Neuronal stem cell (in vitro differentiated cells): ENCODE measurements around the gene SPIN2A.
"Not testable (repeated sequence)": the region's sequence is repeated elsewhere in the genome, so short reads cannot be mapped to it uniquely, and the experiment has no call there.

Experiments
- DNase-seq: peaks from one replicate; pipeline ENCODE4 v3.0.0-alpha.2; 2013; ENCODE audit warnings: low spot score
- H2AFZ ChIP-seq: one replicate; pipeline ENCODE4 v1.6.1; 2013; ENCODE audit warnings: mild to moderate bottlenecking, low read length, inconsistent platforms
- H2AK5ac ChIP-seq: 2 replicates; pipeline ENCODE4 v1.6.1; 2013; ENCODE audit warnings: low read depth, mild to moderate bottlenecking, inconsistent platforms, low read length, moderate library complexity, mixed read lengths
- H2BK120ac ChIP-seq: 2 replicates; pipeline ENCODE4 v1.6.1; 2013; ENCODE audit warnings: low read depth, mild to moderate bottlenecking, inconsistent platforms, low read length, moderate library complexity, mixed read lengths
- H2BK12ac ChIP-seq: one replicate; pipeline ENCODE4 v1.6.1; 2013; ENCODE audit warnings: low read length, inconsistent platforms
- H2BK15ac ChIP-seq: 2 replicates; pipeline ENCODE4 v1.6.1; 2013; ENCODE audit warnings: mild to moderate bottlenecking, low read length, inconsistent platforms, mixed read lengths
- H2BK5ac ChIP-seq: one replicate; pipeline ENCODE4 v1.6.1; 2013; ENCODE audit warnings: inconsistent platforms, mild to moderate bottlenecking, low read length, moderate library complexity
- H3K14ac ChIP-seq: one replicate; pipeline ENCODE4 v1.6.1; 2013; ENCODE audit warnings: low read length, inconsistent platforms
- H3K18ac ChIP-seq: 2 replicates; pipeline ENCODE4 v1.6.1; 2013; ENCODE audit warnings: low read length, inconsistent platforms
- H3K23ac ChIP-seq: 2 replicates; pipeline ENCODE4 v1.6.1; 2013; ENCODE audit warnings: low read depth, mild to moderate bottlenecking, mixed read lengths, low read length, inconsistent platforms; ENCODE audit not compliant: poor library complexity
- H3K27ac ChIP-seq: replicated peaks from 3 replicates; pipeline ENCODE4 v1.5.1; 2013; ENCODE audit warnings: low read length, inconsistent platforms
- H3K27me3 ChIP-seq, 3 experiments: 2 replicates each; pipeline ENCODE4 v1.6.1; 2013; ENCODE audit warnings: low read length in 3 of 3, mild to moderate bottlenecking in 2 of 3, inconsistent platforms in 1 of 3, low read depth in 1 of 3, mixed read lengths in 1 of 3, moderate library complexity in 1 of 3; ENCODE audit not compliant: control insufficient read depth in 3 of 3, insufficient read depth in 3 of 3
- H3K36me3 ChIP-seq, 2 donors: replicated peaks in 1 of 2; 2 replicates each; pipeline ENCODE4 v1.6.1; 2013; ENCODE audit warnings: low read length in 2 of 2; ENCODE audit not compliant: control insufficient read depth in 2 of 2, insufficient read depth in 2 of 2
- H3K4ac ChIP-seq: 2 replicates; pipeline ENCODE4 v1.6.1; 2013; ENCODE audit warnings: inconsistent platforms, mild to moderate bottlenecking, low read length, moderate library complexity
- H3K4me1 ChIP-seq, 2 donors: 1 replicate in 1 of 2; 2 replicates in 1 of 2; pipeline ENCODE4 v1.6.1; 2013; ENCODE audit warnings: low read length in 2 of 2, low read depth in 1 of 2; ENCODE audit not compliant: control insufficient read depth in 2 of 2, insufficient read depth in 1 of 2
- H3K4me2 ChIP-seq: one replicate; pipeline ENCODE4 v1.6.1; 2013; ENCODE audit warnings: mild to moderate bottlenecking, low read length, inconsistent platforms; ENCODE audit not compliant: insufficient read depth, poor library complexity, severe bottlenecking
- H3K4me3 ChIP-seq, 2 donors: 2 replicates each; pipeline ENCODE4 v1.5.1; 2013; ENCODE audit warnings: low read length in 2 of 2, mild to moderate bottlenecking in 2 of 2, inconsistent platforms in 1 of 2, moderate library complexity in 1 of 2
- H3K79me1 ChIP-seq: one replicate; pipeline ENCODE4 v1.6.1; 2013; ENCODE audit warnings: low read depth, mild to moderate bottlenecking, inconsistent platforms, low read length, moderate library complexity
- H3K9ac ChIP-seq: one replicate; pipeline ENCODE4 v1.6.1; 2013; ENCODE audit warnings: mild to moderate bottlenecking, low read depth, low read length, inconsistent platforms; ENCODE audit not compliant: poor library complexity
- H3K9me3 ChIP-seq, 2 donors: replicated peaks in 1 of 2; 2 replicates each; pipeline versions ENCODE3 to v1.6.1; 2013; ENCODE audit warnings: low read length in 2 of 2, mild to moderate bottlenecking in 2 of 2, inconsistent platforms in 1 of 2, low read depth in 1 of 2, mixed read lengths in 1 of 2, moderate library complexity in 1 of 2; ENCODE audit not compliant: control insufficient read depth in 2 of 2, insufficient read depth in 1 of 2
- H4K8ac ChIP-seq: one replicate; pipeline ENCODE4 v1.6.1; 2013; ENCODE audit warnings: low read depth, mild to moderate bottlenecking, inconsistent platforms, low read length, moderate library complexity
- H4K91ac ChIP-seq: one replicate; pipeline ENCODE4 v1.6.1; 2013; ENCODE audit warnings: low read length, low read depth, mild to moderate bottlenecking, inconsistent platforms; ENCODE audit not compliant: poor library complexity
- WGBS, 2 donors: extraction: QIAGEN DNeasy Blood & Tissue Kit; methylation state at CpG; one replicate each; pipeline ENCODE4 v1.1.7; 2013; ENCODE audit warnings: missing lambda C conversion rate in 2 of 2, mixed read lengths in 1 of 2; ENCODE audit not compliant: insufficient read length in 2 of 2, insufficient replicate concordance in 1 of 2; ENCODE audit errors: extremely low coverage in 2 of 2; 5-methylcytosine and 5-hydroxymethylcytosine counted together

The SPIN2A gene

DNA sequence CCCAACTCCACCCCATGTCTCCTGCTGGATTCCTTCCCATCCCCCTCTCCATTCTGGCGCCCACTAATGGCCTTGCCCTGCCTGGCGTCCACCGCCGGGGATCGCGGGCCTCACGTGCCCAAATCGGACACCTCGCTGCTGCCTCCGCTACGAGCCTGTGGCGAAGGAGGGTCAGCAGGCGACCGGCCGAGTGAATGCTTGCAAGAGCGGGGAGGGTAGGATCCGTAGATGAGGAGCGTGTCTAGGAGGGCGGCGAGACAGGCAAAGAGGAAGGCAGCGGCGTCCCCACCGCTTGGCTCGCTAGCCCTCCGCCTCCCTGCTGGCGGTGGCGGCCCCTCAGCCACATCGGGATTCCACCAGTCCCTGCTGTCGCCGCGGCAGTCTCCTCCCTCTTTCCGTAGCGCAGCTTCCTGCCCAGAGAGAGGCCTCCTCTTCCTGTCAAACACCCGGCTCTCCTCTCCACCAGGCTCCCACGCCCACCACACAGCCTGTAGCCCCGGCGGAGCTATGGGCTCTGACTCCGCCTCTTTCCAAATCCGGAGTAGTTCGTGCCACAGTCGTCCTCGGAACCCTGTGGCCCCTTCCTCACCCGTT lies 15.9 kb downstream of the SPIN2A start, which contains the start of gene SPIN2B:
SPIN2B (minus strand) TSS at position 387 of the 594 bp plus-strand sequence.
- H4K8ac ChIP-seq = no peak within 1 kb of the TSS
- H3K27ac ChIP-seq = peak within 1 kb of the TSS; percentile 89
- no peak within 1 kb of the TSS for H2BK15ac ChIP-seq
- H3K4me1 ChIP-seq = no peaks in the 10 kb centered on the region
- peak within 1 kb of the TSS; percentile 92 for H3K18ac ChIP-seq
- H3K27me3 ChIP-seq = no peaks in the 10 kb centered on the region
- no peak within 1 kb of the TSS for H4K91ac ChIP-seq
- peak; percentile 70 for DNase-seq
- no CpG with 5 or more reads among the region's 43 CpGs for WGBS, 2 donors
- peak within 1 kb of the TSS; percentile 48 for H3K4me2 ChIP-seq
- H3K36me3 ChIP-seq = peaks cover 0 to 13% of the 10 kb centered on the region in 2 donors
- no peak within 1 kb of the TSS for H3K4ac ChIP-seq
- no peak within 1 kb of the TSS for H2AK5ac ChIP-seq
- H2BK5ac ChIP-seq = no peak within 1 kb of the TSS
- no peak within 1 kb of the TSS for H3K14ac ChIP-seq
- peak within 1 kb of the TSS; percentile 76 to 94 for H3K4me3 ChIP-seq
- no peak within 1 kb of the TSS for H2BK120ac ChIP-seq
- peak within 1 kb of the TSS; percentile 95 for H2AFZ ChIP-seq
- H3K9me3 ChIP-seq = no peaks in the 10 kb centered on the region
- no peaks in the 10 kb centered on the region for H3K79me1 ChIP-seq
- peak within 1 kb of the TSS; percentile 84 for H3K9ac ChIP-seq
- H2BK12ac ChIP-seq = no peak within 1 kb of the TSS
- no peak within 1 kb of the TSS for H3K23ac ChIP-seq

DNA sequence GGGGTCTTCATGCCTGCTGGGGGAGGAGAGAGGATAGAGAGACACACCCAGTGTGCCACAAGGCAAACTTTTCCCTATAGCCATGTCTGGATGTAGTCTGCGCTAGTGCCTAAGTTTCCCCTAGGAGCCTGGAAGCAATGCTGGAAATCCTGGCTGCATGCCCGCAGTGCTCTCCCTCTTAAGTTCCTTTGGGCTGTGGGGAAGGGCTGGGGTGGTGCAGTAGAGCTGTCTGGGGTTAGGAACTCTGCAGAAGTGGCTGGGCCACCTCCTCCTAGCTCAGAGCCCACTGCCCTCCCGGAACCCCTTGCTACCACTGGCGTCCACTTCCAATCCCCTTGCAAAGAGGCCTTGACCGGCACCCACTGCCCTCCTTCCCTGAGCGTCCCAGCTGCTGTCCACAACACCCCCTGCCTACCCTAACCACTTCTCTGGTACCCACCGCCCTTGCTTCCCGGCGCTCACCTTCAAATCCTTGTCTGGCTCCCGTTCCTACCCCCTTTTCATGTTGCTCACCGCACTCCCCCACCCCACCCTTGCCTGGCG lies 16.5 kb downstream of the SPIN2A start:
- H2BK120ac ChIP-seq, H4K91ac ChIP-seq, H3K23ac ChIP-seq, H2BK15ac ChIP-seq, H4K8ac ChIP-seq, H3K14ac ChIP-seq, H2BK5ac ChIP-seq, H3K9me3 ChIP-seq, DNase-seq, H2AK5ac ChIP-seq, H3K4me2 ChIP-seq, H3K27me3 ChIP-seq, H3K4ac ChIP-seq, H3K4me1 ChIP-seq, H3K79me1 ChIP-seq, H2BK12ac ChIP-seq, H3K18ac ChIP-seq: not testable (repeated sequence)
- H3K9ac ChIP-seq = peak overlapping the region; percentile 84
- WGBS, 2 donors = no CpG with 5 or more reads among the region's 12 CpGs
- peak overlapping the region; percentile 46 for H3K27ac ChIP-seq
- peaks cover 0 to 18% of the 10 kb centered on the region in 2 donors for H3K36me3 ChIP-seq
- peak overlapping the region; percentile 76 to 94 for H3K4me3 ChIP-seq
- H2AFZ ChIP-seq = peak overlapping the region; percentile 95

DNA sequence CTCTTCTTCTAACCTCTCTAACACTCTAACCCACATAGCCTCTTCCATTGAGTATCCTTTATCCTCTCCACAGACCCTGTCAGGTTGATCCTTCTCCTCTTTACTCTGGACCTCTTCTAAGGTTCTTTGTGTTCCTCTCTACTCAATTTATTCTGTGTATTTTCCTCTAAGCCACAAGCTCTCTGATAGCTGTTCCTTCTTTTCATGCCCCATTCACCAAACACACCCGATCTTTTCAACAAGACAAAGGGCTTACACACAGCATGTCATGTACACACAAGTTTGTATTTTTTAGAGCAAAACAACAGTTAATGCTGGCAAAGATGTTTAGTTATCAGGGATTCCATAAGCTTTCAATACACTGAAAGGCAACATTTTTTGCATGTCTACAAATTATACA lies 17.8 kb downstream of the SPIN2A start:
- Histone ChIP-seq H3K9me3 (no peaks in the 10 kb centered on the region), H3K4me3 (no peak overlapping the region), H3K14ac (no peak overlapping the region), H2BK12ac (no peak overlapping the region), H3K4me2 (no peak overlapping the region), H4K8ac (no peak overlapping the region), H2BK15ac (no peak overlapping the region), H3K36me3 (peaks cover 0 to 19% of the 10 kb centered on the region in 2 donors), H3K79me1 (no peaks in the 10 kb centered on the region), H3K4ac (no peak overlapping the region), H4K91ac (no peak overlapping the region), H2BK5ac (no peak overlapping the region), H3K27ac (no peak overlapping the region), H3K23ac (no peak overlapping the region), H2AFZ (no peak overlapping the region), H3K18ac (no peak overlapping the region), H2BK120ac (no peak overlapping the region), H3K9ac (no peak overlapping the region), H2AK5ac (no peak overlapping the region), H3K27me3 (no peaks in the 10 kb centered on the region), H3K4me1 (no peaks in the 10 kb centered on the region)
- no CpG with 5 or more reads among the region's 1 CpG for WGBS, 2 donors
- no peak for DNase-seq

DNA sequence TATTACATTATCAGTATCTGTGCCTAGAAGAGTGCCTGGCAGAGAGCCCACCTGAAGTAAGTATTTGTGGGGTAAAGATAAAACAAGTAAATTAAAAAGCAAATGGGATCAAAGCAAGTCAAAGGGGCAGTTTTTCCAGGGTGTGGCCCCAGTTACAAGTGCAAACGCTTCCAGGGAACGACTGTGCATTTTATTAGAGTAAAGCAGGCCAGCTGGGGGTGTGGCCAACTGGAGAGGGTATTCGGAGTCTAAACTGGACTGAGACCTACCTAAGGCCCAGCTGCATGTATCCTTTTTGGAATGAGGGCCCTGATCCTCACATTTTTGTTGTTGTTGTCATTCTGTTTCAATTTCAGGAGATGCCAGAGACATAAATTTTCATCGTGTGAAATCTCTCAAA lies 19.6 kb downstream of the SPIN2A start:
- not testable (repeated sequence) for H3K14ac ChIP-seq, H3K4me1 ChIP-seq, H2BK120ac ChIP-seq

More for the DNA sequence above, 19.6 kb downstream of the SPIN2A start:
- not testable (repeated sequence) for H3K23ac ChIP-seq, H2BK12ac ChIP-seq, H3K27me3 ChIP-seq, H3K79me1 ChIP-seq, H4K8ac ChIP-seq, H2BK5ac ChIP-seq, H2AFZ ChIP-seq, H3K4me3 ChIP-seq, H3K4me2 ChIP-seq, H2AK5ac ChIP-seq, H3K18ac ChIP-seq, DNase-seq, H2BK15ac ChIP-seq, H3K27ac ChIP-seq, H3K9ac ChIP-seq, H3K9me3 ChIP-seq, H4K91ac ChIP-seq, H3K4ac ChIP-seq
- WGBS, 2 donors = no CpG with 5 or more reads among the region's 4 CpGs
- H3K36me3 ChIP-seq = peaks cover 0 to 29% of the 10 kb centered on the region in 2 donors
